Thyroid gland (tissue), 4 donors: Measurements from ENCODE around the gene ADIG. TPM values are rescaled to one million over a fixed set of nuclear protein-coding genes. Genes with fewer than 3 reads are reported as not detected.
A peak's percentile ranks its signal among the peaks of the same experiment; 100 is the strongest.

Source experiments
- DNase-seq, 2 donors: peaks; one replicate each; pipeline ENCODE4 v3.0.0-alpha.2; 2019
- H3K27ac ChIP-seq, 3 donors: fragments of 200-600 bp; sonication (generic); 1 replicate in 2 of 3; 2 replicates in 1 of 3; pipeline ENCODE4 v1.5.1; 2016 to 2019; ENCODE audit warnings: mild to moderate bottlenecking in 1 of 3, moderate library complexity in 1 of 3
- H3K27me3 ChIP-seq: fragments of 200-600 bp; sonication (generic); one replicate; pipeline ENCODE4 v1.5.1; 2019
- H3K36me3 ChIP-seq, 2 donors: fragments of 200-600 bp; sonication (generic); one replicate each; pipeline ENCODE4 v1.5.1; 2016 to 2019
- H3K4me1 ChIP-seq, 2 donors: fragments of 200-600 bp; sonication (generic); one replicate each; pipeline ENCODE4 v1.5.1; 2017 to 2019
- H3K4me3 ChIP-seq, 3 donors: fragments of 200-600 bp; sonication (generic); replicated peaks in 1 of 3; 1 replicate in 2 of 3; 2 replicates in 1 of 3; pipeline ENCODE4 v1.5.1; 2016; ENCODE audit warnings: mild to moderate bottlenecking in 1 of 3
- H3K9me3 ChIP-seq: fragments of 200-600 bp; sonication (generic); one replicate; pipeline ENCODE4 v1.5.1; 2017
- POLR2A ChIP-seq, 2 donors: fragments of 450-650 bp; IDR thresholded peaks; one replicate each; pipeline ENCODE4 v1.6.1; 2017; ENCODE audit warnings: antibody characterized with exemption in 2 of 2, mild to moderate bottlenecking in 2 of 2, moderate library complexity in 1 of 2
- WGBS, 2 donors: methylation state at CpG; one replicate each; pipeline ENCODE4 v1.1.5; 2017; 5-methylcytosine and 5-hydroxymethylcytosine counted together
- intact Hi-C: fragments of 100-400 bp; cut with DNase I; formaldehyde crosslinking; loops from one replicate; pipeline ENCODE4 v1.15.1; 2023
- total RNA-seq, 4 donors: library from RNA; depleted of rRNA; stranded (reverse); fragments of >200 nt; gene quantifications; one replicate each; pipeline ENCODE4 v1.2.3, GENCODE V29; 2016
- TF ChIP-seq, protein P1 (sequence below), 6 experiments: fragments of 200-600 bp in 3 of 6; fragments of 450-650 bp in 3 of 6; sonication (generic) in 3 of 6; IDR thresholded peaks; one replicate each; pipeline ENCODE4 v1.5.1; 2016 to 2019; ENCODE audit warnings: antibody characterized with exemption in 6 of 6, mild to moderate bottlenecking in 2 of 6, inconsistent platforms in 1 of 6, moderate library complexity in 1 of 6

Gene ADIG
- total RNA-seq, 4 donors from 2014 or later, result 1.6 TPM; not detected in 3

DNA sequence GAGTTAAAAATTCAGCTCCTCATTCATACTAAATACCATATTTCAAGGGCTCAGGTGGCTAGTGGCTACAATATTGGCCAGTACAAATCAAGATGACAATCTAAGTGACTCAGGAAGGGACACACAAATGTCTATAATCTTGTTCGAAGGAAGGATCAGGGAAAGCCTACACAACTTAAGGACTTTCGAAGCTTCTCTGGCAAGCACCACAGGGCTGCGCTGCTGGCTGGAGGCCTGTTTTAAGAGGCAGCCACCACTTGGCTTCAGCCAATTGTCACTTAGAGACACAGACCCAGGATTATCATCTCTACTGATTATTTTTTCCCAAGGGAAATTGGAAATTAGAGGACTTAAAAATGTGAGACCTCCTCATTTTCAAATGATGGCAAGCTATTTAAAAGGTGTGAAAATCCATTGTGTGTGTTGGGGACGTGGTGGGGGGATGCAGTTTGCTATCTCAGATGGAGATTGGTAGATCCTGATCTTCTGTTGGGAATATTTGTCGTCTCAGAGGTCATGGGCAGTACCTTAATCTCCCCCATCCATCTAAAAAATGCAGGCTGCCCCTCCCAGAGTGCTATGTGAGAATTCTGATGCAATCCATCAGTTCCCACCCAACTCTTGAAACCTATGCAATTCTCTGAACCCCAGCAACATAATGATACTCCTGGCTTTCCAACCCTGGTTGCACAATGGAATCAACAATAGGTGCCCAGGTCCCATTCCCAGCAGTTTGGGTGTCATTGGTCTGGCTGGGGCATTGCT lies 31.9 kb downstream of the ADIG start:
- peak; percentile 35 for DNase-seq
- Histone ChIP-seq H3K36me3 (no peaks in the 10 kb centered on the region), H3K4me3 (no peak overlapping the region), H3K4me1 (peaks cover 0 to 5% of the 10 kb centered on the region in 2 donors), H3K27me3 (no peaks in the 10 kb centered on the region), H3K27ac (no peak overlapping the region), H3K9me3 (no peaks in the 10 kb centered on the region)
- TF ChIP-seq, protein P1, sequence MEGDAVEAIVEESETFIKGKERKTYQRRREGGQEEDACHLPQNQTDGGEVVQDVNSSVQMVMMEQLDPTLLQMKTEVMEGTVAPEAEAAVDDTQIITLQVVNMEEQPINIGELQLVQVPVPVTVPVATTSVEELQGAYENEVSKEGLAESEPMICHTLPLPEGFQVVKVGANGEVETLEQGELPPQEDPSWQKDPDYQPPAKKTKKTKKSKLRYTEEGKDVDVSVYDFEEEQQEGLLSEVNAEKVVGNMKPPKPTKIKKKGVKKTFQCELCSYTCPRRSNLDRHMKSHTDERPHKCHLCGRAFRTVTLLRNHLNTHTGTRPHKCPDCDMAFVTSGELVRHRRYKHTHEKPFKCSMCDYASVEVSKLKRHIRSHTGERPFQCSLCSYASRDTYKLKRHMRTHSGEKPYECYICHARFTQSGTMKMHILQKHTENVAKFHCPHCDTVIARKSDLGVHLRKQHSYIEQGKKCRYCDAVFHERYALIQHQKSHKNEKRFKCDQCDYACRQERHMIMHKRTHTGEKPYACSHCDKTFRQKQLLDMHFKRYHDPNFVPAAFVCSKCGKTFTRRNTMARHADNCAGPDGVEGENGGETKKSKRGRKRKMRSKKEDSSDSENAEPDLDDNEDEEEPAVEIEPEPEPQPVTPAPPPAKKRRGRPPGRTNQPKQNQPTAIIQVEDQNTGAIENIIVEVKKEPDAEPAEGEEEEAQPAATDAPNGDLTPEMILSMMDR (IDR thresholded peaks at IDR 0.05), result no peak
- TF ChIP-seq POLR2A (IDR thresholded peaks at IDR 0.05), result no peak
- intact Hi-C loops, result no loop called here
- 47 to 53% methylated on average over 5 of the region's 5 CpGs for WGBS, 2 donors

DNA sequence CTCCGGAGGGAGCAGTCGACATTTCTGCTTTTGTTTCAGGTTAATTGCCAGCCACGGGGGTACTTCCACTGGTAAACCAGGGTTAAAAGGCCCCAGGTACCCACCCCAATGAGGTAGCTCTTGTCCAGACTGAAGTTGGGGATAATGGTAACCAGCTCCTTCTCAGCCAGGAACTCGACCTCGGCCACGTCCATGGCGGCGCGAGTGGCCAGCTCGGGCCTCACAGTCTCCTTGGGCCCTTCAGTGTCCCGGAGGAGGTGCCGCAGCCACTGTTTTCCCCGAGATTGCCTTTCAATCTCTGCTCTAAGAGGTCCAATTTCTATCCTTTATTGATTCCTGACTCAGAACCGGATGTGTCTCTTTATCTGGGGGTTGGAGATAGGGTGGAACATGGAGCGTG lies 34.3 kb downstream of the ADIG start:
- H3K36me3 ChIP-seq, result no peaks in the 10 kb centered on the region
- intact Hi-C loops, result no loop called here
- TF ChIP-seq, protein P1 (IDR thresholded peaks at IDR 0.05), result no peak
- TF ChIP-seq POLR2A (IDR thresholded peaks at IDR 0.05), result no peak
- WGBS, 2 donors, result 88 to 94% methylated on average over 14 to 15 of the region's 15 CpGs
- H3K27ac ChIP-seq, result no peak overlapping the region
- H3K27me3 ChIP-seq, result no peaks in the 10 kb centered on the region
- DNase-seq, result no peak
- H3K4me3 ChIP-seq, result no peak overlapping the region
- H3K4me1 ChIP-seq, result peaks cover 0 to 5% of the 10 kb centered on the region in 2 donors
- H3K9me3 ChIP-seq, result no peaks in the 10 kb centered on the region

DNA sequence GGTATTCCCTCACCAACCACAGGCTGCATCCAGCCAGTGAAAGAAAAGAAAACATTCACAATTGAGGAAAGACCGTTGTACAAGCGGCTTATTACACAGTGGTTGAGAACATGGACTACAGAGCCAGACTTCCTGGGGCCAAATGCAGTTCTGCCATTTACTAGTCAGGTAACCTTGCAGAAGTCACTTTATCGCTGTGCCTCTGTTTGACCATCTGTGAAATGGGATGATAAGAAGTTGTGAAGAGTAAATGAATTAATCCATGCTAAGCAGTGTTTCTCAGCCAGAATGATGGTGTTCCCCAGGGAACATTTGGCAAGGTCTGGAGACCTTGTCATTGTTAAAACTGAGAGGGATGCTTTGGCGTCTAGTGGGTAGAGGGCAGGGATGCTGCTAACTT lies 35.5 kb downstream of the ADIG start:
- no peak overlapping the region for H3K4me3 ChIP-seq
- no peak for DNase-seq
- intact Hi-C loops, result no loop called here
- H3K9me3 ChIP-seq, result no peaks in the 10 kb centered on the region
- no peak for TF ChIP-seq POLR2A (IDR thresholded peaks at IDR 0.05)
- TF ChIP-seq, protein P1 (IDR thresholded peaks at IDR 0.05), result no peak
- 92 to 93% methylated on average over 4 of the region's 4 CpGs for WGBS, 2 donors
- no peaks in the 10 kb centered on the region for H3K36me3 ChIP-seq
- H3K27ac ChIP-seq, result no peak overlapping the region
- peaks cover 0 to 5% of the 10 kb centered on the region in 2 donors for H3K4me1 ChIP-seq
- no peaks in the 10 kb centered on the region for H3K27me3 ChIP-seq

DNA sequence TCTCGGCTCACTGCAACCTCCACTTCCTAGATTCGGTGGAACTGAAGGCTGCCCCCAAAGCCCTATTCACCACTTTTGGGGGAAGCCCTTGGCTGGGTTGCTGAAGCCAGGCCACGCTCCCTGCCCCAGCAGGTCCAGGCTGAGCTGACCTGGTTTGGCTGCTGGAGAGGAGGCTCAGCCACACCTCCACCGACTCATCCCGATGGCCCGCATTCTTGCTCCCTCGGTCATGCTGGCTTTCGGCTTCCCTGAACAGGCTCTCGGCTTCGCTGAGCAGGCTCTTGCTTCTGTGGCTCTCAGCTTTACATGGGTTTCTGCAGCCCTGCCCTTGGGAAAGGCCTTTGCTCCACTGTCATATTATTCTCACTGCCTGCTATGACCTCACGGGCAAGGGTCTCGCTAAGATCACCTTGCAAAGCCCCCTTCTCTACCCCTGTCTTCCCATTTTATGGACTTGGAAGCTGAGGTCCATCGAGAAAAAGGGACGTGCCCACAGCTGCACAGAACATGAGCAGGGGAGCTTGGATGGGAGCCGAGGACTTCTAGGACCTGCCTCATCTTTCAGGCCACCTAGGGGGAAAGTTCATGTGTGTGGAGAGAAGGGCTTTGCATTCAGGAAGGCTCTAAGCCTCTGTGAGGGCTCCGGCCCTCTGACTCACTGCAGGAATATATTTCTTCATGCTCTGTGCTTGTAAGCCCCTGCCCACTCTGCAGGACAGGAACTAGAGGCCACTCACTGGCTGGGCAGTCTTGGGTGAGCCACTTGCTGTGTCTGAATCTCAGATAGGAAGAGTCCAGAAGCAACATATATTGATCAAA lies 36.2 kb downstream of the ADIG start:
- intact Hi-C loops, result no loop called here
- H3K4me3 ChIP-seq, result no peak overlapping the region
- 56 to 62% methylated on average over 15 to 16 of the region's 16 CpGs for WGBS, 2 donors
- DNase-seq, result peak; percentile 35 to 46
- no peaks in the 10 kb centered on the region for H3K9me3 ChIP-seq
- peaks cover 0 to 5% of the 10 kb centered on the region in 2 donors for H3K4me1 ChIP-seq
- H3K27me3 ChIP-seq, result no peaks in the 10 kb centered on the region
- H3K36me3 ChIP-seq, result no peaks in the 10 kb centered on the region
- TF ChIP-seq, protein P1 (IDR thresholded peaks at IDR 0.05), result no peak
- no peak for TF ChIP-seq POLR2A (IDR thresholded peaks at IDR 0.05)
- H3K27ac ChIP-seq, result no peak overlapping the region

DNA sequence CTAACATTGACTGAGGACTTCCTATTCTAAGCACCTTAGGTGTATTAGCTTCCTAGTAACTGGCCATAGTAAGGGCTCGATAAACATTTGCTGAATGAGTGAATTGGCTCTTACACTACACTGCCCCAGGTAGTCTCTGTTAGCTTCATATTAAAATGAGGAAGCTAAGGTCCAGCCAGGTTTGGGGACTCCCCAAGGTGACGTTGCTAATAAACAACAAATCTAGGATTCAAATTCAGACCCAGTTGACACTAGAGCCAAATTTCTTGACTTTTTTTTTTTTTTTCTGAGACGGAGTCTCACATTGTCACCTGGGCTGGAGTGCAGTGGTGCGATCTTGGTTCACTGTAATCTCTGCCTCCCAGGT lies 36.8 kb downstream of the ADIG start:
- peaks cover 0 to 5% of the 10 kb centered on the region in 2 donors for H3K4me1 ChIP-seq
- no peaks in the 10 kb centered on the region for H3K36me3 ChIP-seq
- intact Hi-C loops, result no loop called here
- H3K27ac ChIP-seq, result no peak overlapping the region
- WGBS, 2 donors, result 93 to 96% methylated on average over 4 of the region's 4 CpGs
- no peak overlapping the region for H3K4me3 ChIP-seq
- no peaks in the 10 kb centered on the region for H3K27me3 ChIP-seq
- H3K9me3 ChIP-seq, result no peaks in the 10 kb centered on the region
- no peak for DNase-seq
- TF ChIP-seq, protein P1 (IDR thresholded peaks at IDR 0.05), result no peak
- TF ChIP-seq POLR2A (IDR thresholded peaks at IDR 0.05), result no peak
